SK-N-SH treated with all-trans-retinoic acid at 6 μM for 48 hours (cell line): ENCODE measurements around the gene SWSAP1.

Experiments used
- ARNTL ChIP-seq: fragments of 450-650 bp; formaldehyde crosslinking; IDR thresholded peaks from 2 replicates; pipeline ENCODE4 v1.5.0; 2020; ENCODE audit warnings: low read depth, mild to moderate bottlenecking, moderate library complexity, borderline replicate concordance
- BACH2 ChIP-seq: fragments of 250-450 bp; sonication (Bioruptor Pico); IDR thresholded peaks from 2 replicates; pipeline ENCODE4 v1.9.0; 2021; ENCODE audit warnings: mild to moderate bottlenecking, borderline replicate concordance
- CSRNP3 ChIP-seq: fragments of 250-450 bp; sonication (Bioruptor Pico); IDR thresholded peaks from 2 replicates; pipeline ENCODE4 v1.5.1; 2021; ENCODE audit warnings: mild to moderate bottlenecking, moderate library complexity
- OSR1 ChIP-seq: fragments of 250-450 bp; sonication (Bioruptor Pico); IDR thresholded peaks from 2 replicates; pipeline ENCODE4 v1.8.0; 2022; ENCODE audit warnings: moderate library complexity, mild to moderate bottlenecking, inconsistent platforms
- ZFP3 ChIP-seq: fragments of 250-450 bp; sonication (Bioruptor Pico); IDR thresholded peaks from 2 replicates; pipeline ENCODE4 v1.5.0; 2020; ENCODE audit warnings: mild to moderate bottlenecking, moderate library complexity
- TF ChIP-seq, protein P1 (sequence below): fragments of 250-450 bp; sonication (Bioruptor Pico); IDR thresholded peaks from 2 replicates; pipeline ENCODE4 v1.8.0; 2020; ENCODE audit warnings: mild to moderate bottlenecking, moderate library complexity, borderline replicate concordance

- TF ChIP-seq BACH2 (CRISPR knock-in tag) (no peak), ARNTL (CRISPR knock-in tag) (no peak), OSR1 (CRISPR knock-in tag) (no peak), ZFP3 (CRISPR knock-in tag) (no peak), CSRNP3 (CRISPR knock-in tag) (no peak)
- TF ChIP-seq, protein P1, sequence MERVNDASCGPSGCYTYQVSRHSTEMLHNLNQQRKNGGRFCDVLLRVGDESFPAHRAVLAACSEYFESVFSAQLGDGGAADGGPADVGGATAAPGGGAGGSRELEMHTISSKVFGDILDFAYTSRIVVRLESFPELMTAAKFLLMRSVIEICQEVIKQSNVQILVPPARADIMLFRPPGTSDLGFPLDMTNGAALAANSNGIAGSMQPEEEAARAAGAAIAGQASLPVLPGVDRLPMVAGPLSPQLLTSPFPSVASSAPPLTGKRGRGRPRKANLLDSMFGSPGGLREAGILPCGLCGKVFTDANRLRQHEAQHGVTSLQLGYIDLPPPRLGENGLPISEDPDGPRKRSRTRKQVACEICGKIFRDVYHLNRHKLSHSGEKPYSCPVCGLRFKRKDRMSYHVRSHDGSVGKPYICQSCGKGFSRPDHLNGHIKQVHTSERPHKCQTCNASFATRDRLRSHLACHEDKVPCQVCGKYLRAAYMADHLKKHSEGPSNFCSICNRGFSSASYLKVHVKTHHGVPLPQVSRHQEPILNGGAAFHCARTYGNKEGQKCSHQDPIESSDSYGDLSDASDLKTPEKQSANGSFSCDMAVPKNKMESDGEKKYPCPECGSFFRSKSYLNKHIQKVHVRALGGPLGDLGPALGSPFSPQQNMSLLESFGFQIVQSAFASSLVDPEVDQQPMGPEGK (CRISPR knock-in tag): no peak
These were observed 3.3 kb downstream of the SWSAP1 start for GRCh38 chr19:11377756-11378155.
